DMS 273 (cell line): ENCODE results near the gene TMCO4.
"Not testable (repeated sequence)": the region's sequence is repeated elsewhere in the genome, so short reads cannot be mapped to it uniquely, and the experiment has no call there.

Source experiments
- DNase-seq: peaks from one replicate; lab custom pipeline; 2025; ENCODE audit not compliant: unreplicated experiment; lab: John Stamatoyannopoulos, UW

TMCO4 gene

GRCh38 chr1:19643602-19644394, 155.9 kb downstream of the TMCO4 start, which contains the start of gene NBL1:
Gene NBL1, plus strand, starts transcription at chr1:19644311. Its CDS starts 10,720 bp downstream, at chr1:19655031.
- peak; percentile 87 for DNase-seq

- peak; percentile 32 for DNase-seq
Observed at GRCh38 chr1:19643121-19643520, 156.6 kb downstream of the TMCO4 start.

GRCh38 chr1:19640363-19641316, 159.1 kb downstream of the TMCO4 start:
- DNase-seq = peak; percentile 92

GRCh38 chr1:19639999-19640362, 159.7 kb downstream of the TMCO4 start:
- peak; percentile 54 for DNase-seq

- not testable (repeated sequence) for DNase-seq
Observed at GRCh38 chr1:19639228-19639627, 160.5 kb downstream of the TMCO4 start.

GRCh38 chr1:19637606-19638005, 162.1 kb downstream of the TMCO4 start:
- no peak for DNase-seq

GRCh38 chr1:19636749-19637148, 163.0 kb downstream of the TMCO4 start:
- DNase-seq = not testable (repeated sequence)

- no peak for DNase-seq
Observed at GRCh38 chr1:19636065-19636464, 163.7 kb downstream of the TMCO4 start.

- DNase-seq = no peak
Observed at GRCh38 chr1:19635646-19636045, 164.1 kb downstream of the TMCO4 start.

GRCh38 chr1:19635064-19635463, 164.7 kb downstream of the TMCO4 start:
- DNase-seq = not testable (repeated sequence)

GRCh38 chr1:19633106-19633505, 166.6 kb downstream of the TMCO4 start:
- no peak for DNase-seq
